Superior temporal gyrus (tissue), 1 donor: Measurements from ENCODE around the gene MAT2A.

Source experiments
- DNase-seq: peaks from one replicate; pipeline ENCODE4 v3.0.0-alpha.2; 2016; ENCODE audit errors: extremely low spot score

The MAT2A gene

GRCh38 chr2:85538507-85539360 lies at the start of gene MAT2A:
Gene MAT2A, plus strand, starts transcription at chr2:85539168. Its CDS starts 120 bp downstream, at chr2:85539288.
- DNase-seq, result peak; percentile 93

GRCh38 chr2:85490861-85491755 lies 47.9 kb upstream of the MAT2A start:
- DNase-seq, result no peak

- DNase-seq, result no peak
These were observed 42.5 kb upstream of the MAT2A start for GRCh38 chr2:85496436-85496835.

GRCh38 chr2:85497944-85498630 lies 40.9 kb upstream of the MAT2A start:
- DNase-seq, result no peak

- no peak for DNase-seq
These were observed 37.7 kb upstream of the MAT2A start for GRCh38 chr2:85501248-85501647.

- DNase-seq, result no peak
These were observed 36.2 kb upstream of the MAT2A start for GRCh38 chr2:85502720-85503119.

- DNase-seq, result no peak
These were observed 35.7 kb upstream of the MAT2A start for GRCh38 chr2:85503168-85503850.

GRCh38 chr2:85503851-85504777 lies 34.9 kb upstream of the MAT2A start:
- no peak for DNase-seq

- DNase-seq, result no peak
These were observed 34.1 kb upstream of the MAT2A start for GRCh38 chr2:85504778-85505261.

- no peak for DNase-seq
These were observed 33.3 kb upstream of the MAT2A start for GRCh38 chr2:85505551-85506238.

GRCh38 chr2:85506768-85507181 lies 32.2 kb upstream of the MAT2A start:
- no peak for DNase-seq

- DNase-seq, result no peak
These were observed 27.8 kb upstream of the MAT2A start for GRCh38 chr2:85511008-85511811.

- DNase-seq, result no peak
These were observed 24.6 kb upstream of the MAT2A start for GRCh38 chr2:85514323-85514722.

GRCh38 chr2:85516653-85517389 lies 22.1 kb upstream of the MAT2A start:
- no peak for DNase-seq

GRCh38 chr2:85522090-85522647 lies 16.8 kb upstream of the MAT2A start:
- no peak for DNase-seq

- no peak for DNase-seq
These were observed 15.7 kb upstream of the MAT2A start for GRCh38 chr2:85523062-85523902.

- no peak for DNase-seq
These were observed 15.0 kb upstream of the MAT2A start for GRCh38 chr2:85523903-85524335.
